EH (cell line): Measurements from ENCODE around the gene ADAP2.
"Not testable (repeated sequence)": the region's sequence is repeated elsewhere in the genome, so short reads cannot be mapped to it uniquely, and the experiment has no call there.

ENCODE experiments used
- DNase-seq: peaks from one replicate; pipeline ENCODE4 v3.0.0-alpha.2; 2015; ENCODE audit warnings: low read depth

Gene ADAP2, protein sequence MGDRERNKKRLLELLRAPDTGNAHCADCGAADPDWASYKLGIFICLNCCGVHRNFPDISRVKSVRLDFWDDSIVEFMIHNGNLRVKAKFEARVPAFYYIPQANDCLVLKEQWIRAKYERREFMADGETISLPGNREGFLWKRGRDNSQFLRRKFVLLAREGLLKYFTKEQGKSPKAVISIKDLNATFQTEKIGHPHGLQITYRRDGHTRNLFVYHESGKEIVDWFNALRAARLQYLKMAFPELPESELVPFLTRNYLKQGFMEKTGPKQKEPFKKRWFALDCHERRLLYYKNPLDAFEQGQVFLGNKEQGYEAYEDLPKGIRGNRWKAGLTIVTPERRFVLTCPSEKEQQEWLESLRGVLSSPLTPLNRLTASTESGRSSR

GRCh38 chr17:30921544-30922196 lies at the start of gene ADAP2:
TSS of gene ADAP2 (plus strand) at chr17:30921945. CDS start at chr17:30922015, 70 bp downstream.
- DNase-seq: peak; percentile 10

GRCh38 chr17:30886187-30886586 lies 35.6 kb upstream of the ADAP2 start:
- DNase-seq: no peak

DNA sequence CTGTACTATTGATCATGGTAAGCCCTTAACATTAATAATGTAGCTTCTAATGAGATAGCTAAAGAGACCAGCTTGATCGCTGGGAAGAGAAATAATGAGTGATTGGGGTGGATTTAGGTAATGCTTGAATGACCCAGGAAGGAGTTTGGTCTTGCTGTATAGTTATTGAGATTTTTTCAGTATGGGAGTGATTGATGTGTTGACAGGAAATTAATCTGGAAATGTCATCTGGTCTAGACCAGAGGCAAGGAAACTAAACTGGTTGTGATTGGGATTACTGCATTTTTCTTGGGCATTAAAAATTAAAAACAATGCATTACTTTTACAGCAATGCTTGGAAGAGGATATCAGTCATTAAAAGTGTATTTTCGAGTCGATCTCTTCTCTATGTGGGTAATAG lies 27.5 kb upstream of the ADAP2 start:
- no peak for DNase-seq

DNA sequence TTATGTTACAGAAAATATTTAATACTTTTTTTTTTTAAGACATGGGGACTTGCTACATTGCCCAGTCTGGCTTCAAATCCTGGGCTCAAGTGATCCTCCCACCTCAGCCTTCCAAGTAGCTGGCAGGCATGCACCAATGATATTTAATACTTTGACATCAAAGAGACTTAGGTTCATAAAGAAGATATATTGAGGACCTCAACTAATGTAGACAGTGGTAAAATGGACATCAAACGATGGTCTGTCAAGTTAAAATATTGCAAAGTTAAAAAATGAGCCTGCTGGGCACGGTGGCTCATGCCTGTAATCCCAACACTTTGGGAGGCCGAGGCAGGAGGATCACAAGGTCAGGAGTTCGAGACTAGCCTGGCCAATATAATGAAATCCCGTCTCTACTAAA lies 24.4 kb upstream of the ADAP2 start:
- DNase-seq: no peak

GRCh38 chr17:30905742-30906100 lies 16.0 kb upstream of the ADAP2 start:
- no peak for DNase-seq

DNA sequence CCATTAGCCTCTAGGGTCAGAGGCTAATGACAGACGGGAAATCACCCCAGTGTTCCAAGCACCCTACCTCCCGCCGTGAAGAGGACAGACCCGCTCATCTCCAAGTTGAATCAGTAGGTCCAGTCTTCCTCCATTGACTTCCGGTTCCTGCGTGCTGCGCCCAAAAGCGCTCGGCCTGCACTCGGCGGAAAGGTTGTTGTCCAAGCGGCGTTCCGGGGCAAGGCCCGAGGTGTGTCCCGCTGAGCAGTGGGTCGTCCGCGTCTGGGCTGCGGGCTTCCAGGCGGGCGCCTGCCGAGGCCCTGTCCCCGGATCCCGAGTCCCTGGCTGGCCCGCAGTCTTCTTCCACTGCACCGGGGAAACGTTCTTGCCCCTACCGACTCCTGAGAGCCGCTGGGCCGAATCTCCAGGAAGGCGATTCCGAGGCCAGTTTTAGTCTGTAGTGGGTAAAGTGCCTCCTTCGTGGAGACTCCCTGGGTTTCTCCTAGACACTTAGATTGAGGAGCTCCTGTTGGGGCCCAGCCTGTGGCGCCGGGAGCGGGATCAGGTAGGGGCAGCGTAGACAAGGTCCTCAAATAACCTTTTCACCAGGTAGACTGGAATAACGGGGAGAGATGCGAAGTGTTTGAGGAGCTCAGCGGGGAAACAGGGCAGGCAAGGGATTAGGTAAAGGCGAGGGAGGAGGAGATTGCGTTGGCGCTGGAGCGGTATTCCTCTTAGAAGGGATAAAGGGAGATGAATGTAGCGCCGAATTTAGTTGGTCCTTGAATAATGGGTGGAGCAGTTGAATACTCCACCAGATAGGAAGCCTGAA lies 15.4 kb upstream of the ADAP2 start, which contains the start of gene TEFM:
Gene TEFM (minus strand): TSS at position 138 of the 811 bp plus-strand sequence. CDS start 40 bp downstream, at position 98.
- DNase-seq: peak; percentile 89

GRCh38 chr17:30908717-30909420 lies 12.9 kb upstream of the ADAP2 start:
- no peak for DNase-seq

- DNase-seq: not testable (repeated sequence)
These were observed 11.6 kb upstream of the ADAP2 start for GRCh38 chr17:30910151-30910550.

- no peak for DNase-seq
These were observed 7.8 kb upstream of the ADAP2 start for GRCh38 chr17:30913955-30914354.

GRCh38 chr17:30915833-30916611 lies 5.7 kb upstream of the ADAP2 start:
- no peak for DNase-seq

DNA sequence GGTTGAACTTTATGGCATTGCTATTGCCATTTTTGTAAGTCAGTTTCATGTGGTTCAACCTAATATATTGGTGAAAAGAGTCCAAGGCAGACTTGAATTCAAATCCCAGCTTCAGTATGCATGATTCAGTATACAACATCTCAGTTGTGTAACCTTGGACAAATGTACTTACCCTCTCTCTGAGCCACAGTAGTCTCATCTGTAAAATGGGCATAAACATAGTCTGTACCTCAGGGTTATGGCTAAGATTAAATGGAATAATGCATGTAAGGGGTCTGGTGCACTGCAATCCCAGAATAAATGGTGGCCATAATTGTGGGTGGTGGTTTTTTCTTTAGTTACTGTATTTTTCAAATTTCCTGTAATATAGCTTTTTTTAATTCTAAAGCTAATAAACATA lies 4.7 kb upstream of the ADAP2 start:
- DNase-seq: no peak

DNA sequence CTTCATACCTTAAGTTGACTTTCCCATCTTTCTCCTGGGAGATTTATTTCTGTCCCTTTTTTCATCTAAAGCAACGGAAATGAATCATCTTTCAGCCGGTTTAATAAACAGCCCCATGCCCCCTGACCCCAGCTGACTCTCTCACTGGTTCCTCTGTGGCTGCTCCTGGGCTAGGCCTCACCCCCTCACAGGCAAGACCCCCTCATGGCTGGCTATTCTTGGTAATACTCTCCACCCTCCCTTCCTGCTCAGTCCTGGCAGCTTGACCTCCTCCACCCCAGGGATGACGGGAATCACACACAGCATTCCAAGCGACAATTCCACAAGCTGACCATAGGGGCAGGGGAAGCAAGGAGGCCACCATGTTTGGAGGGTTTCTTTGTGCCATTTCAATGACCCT lies 1.5 kb upstream of the ADAP2 start:
- DNase-seq: peak; percentile 13

GRCh38 chr17:30920683-30921543 lies 832 bp upstream of the ADAP2 start:
- DNase-seq: no peak

GRCh38 chr17:30922235-30923030 lies 688 bp downstream of the ADAP2 start:
- peak; percentile 9 for DNase-seq

DNA sequence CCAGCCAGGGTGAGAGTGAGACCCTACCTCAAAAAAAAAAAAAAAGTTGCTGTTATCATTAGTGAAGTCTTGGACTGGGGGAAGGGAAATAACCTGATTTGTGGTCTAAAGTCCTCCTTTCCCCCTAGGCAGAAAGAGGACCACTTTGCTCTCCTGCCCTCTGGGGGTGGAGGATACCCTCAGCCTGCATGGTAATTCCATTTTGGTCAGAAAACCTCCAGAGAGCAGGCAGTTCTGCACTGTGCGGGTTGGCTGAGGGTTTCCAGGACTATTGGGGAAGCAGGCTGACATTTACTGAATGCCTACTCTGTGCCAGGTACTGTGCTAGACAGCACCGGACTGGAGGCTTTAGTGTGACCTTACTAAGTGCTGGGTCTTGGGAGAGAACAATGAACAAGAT lies 2.6 kb downstream of the ADAP2 start:
- DNase-seq: no peak

- DNase-seq: no peak
These were observed 4.8 kb downstream of the ADAP2 start for GRCh38 chr17:30926516-30926915.

- DNase-seq: no peak
These were observed 6.0 kb downstream of the ADAP2 start for GRCh38 chr17:30927756-30928155.

GRCh38 chr17:30928584-30928983 lies 6.8 kb downstream of the ADAP2 start:
- DNase-seq: no peak

DNA sequence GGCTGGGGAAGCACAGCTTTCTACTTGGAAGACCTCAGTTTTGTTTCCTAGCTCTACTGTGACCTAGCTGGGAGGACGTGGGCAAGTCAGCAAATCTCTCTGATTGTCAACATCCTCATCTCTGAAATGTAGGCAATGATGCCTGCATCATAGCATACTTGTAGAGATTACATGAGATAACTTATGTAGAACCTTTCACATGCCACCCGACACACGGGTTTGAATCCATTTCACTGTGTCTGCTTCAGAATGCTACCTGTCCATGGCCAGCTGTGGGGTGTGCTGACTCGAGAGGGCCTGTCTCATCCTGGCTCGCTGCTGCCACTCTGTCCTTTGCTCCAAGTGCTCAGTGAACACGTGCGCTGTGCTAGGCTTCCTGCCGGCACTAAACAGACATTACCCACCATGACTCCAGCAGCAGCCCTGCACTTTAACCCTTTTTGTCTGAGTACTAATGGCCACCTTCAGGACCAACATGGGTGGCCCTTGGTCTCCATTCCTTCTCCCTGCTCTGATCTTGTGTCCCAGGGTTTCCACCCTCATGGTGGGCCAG lies 7.4 kb downstream of the ADAP2 start:
- no peak for DNase-seq
